Body of pancreas (tissue), 4 donors: ENCODE measurements around the gene DNAH8. TPM values are rescaled to one million over a fixed set of nuclear protein-coding genes. Genes with fewer than 3 reads are reported as not detected.
A peak's percentile ranks its signal among the peaks of the same experiment; 100 is the strongest.

Source experiments
- ATAC-seq: fragments of 150-250 bp; one replicate; pipeline ENCODE4 v1.9.1; 2016
- DNase-seq, 4 donors: peaks; one replicate each; pipeline ENCODE4 v3.0.0-alpha.2; 2019
- H3K27ac ChIP-seq, 4 donors: fragments of 200-600 bp; sonication (generic); 1 replicate in 3 of 4; 2 replicates in 1 of 4; pipeline versions ENCODE4 v1.5.1 to v1.6.1; 2016 to 2019; ENCODE audit warnings: mild to moderate bottlenecking in 1 of 4, mixed read lengths in 1 of 4, moderate library complexity in 1 of 4
- H3K27me3 ChIP-seq, 2 donors: fragments of 200-600 bp; sonication (generic); one replicate each; pipeline ENCODE4 v1.6.0; 2016; ENCODE audit warnings: mild to moderate bottlenecking in 1 of 2
- H3K36me3 ChIP-seq, 2 donors: fragments of 200-600 bp; sonication (generic); replicated peaks in 1 of 2; 2 replicates each; pipeline ENCODE4 v1.5.1; 2016; ENCODE audit warnings: low read depth in 2 of 2; ENCODE audit not compliant: insufficient read depth in 1 of 2
- H3K4me1 ChIP-seq: fragments of 200-600 bp; sonication (generic); one replicate; pipeline ENCODE4 v1.6.0; 2016
- H3K4me3 ChIP-seq, 2 donors: fragments of 200-600 bp; sonication (generic); 1 replicate in 1 of 2; 2 replicates in 1 of 2; pipeline ENCODE4 v1.5.1; 2016 to 2019
- H3K9me3 ChIP-seq, 3 donors: fragments of 200-600 bp; sonication (generic); 1 replicate in 2 of 3; 2 replicates in 1 of 3; pipeline ENCODE4 v1.5.1; 2016
- POLR2A ChIP-seq, 3 donors: fragments of 450-650 bp; IDR thresholded peaks; one replicate each; pipeline ENCODE4 v1.6.1; 2016; ENCODE audit warnings: antibody characterized with exemption in 3 of 3, mild to moderate bottlenecking in 2 of 3
- WGBS, 2 donors: methylation state at CpG; one replicate each; pipeline ENCODE4 v1.1.5; 2017; 5-methylcytosine and 5-hydroxymethylcytosine counted together
- intact Hi-C: fragments of 100-400 bp; cut with DNase I; formaldehyde crosslinking; loops from one replicate; pipeline ENCODE4 v1.15.1; 2023
- total RNA-seq, 2 donors: library from RNA; depleted of rRNA; stranded (reverse); fragments of >200 nt; gene quantifications; one replicate each; pipeline ENCODE4 v1.1.0, GENCODE V29; 2016
- TF ChIP-seq, protein P1 (sequence below), 7 experiments: fragments of 450-650 bp in 4 of 7; fragments of 200-600 bp in 3 of 7; sonication (generic) in 3 of 7; IDR thresholded peaks; one replicate each; pipeline ENCODE4 v1.5.1; 2016 to 2019; ENCODE audit warnings: antibody characterized with exemption in 7 of 7

DNAH8 gene
- total RNA-seq, 2 donors from 2014 or later, result not detected

DNA sequence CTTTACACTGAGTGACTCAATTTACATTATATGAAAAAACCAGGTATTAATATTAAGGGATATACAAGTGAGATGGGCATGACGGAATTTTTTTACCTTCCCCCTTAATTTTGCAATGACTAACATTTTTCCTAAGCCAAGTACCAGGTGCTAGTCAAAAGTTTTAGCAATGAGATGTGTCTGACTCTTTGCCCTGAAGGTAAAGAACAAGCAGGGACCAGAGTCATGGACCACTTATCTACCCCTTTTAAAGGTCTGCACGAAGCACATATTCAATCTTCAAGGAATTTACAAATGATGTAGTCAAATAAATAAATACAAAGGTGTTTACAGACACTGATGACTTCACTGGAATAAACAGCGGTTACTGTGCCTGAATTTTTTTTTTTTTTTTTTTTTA is 13.6 kb upstream of the DNAH8 start:
- TF ChIP-seq, protein P1, sequence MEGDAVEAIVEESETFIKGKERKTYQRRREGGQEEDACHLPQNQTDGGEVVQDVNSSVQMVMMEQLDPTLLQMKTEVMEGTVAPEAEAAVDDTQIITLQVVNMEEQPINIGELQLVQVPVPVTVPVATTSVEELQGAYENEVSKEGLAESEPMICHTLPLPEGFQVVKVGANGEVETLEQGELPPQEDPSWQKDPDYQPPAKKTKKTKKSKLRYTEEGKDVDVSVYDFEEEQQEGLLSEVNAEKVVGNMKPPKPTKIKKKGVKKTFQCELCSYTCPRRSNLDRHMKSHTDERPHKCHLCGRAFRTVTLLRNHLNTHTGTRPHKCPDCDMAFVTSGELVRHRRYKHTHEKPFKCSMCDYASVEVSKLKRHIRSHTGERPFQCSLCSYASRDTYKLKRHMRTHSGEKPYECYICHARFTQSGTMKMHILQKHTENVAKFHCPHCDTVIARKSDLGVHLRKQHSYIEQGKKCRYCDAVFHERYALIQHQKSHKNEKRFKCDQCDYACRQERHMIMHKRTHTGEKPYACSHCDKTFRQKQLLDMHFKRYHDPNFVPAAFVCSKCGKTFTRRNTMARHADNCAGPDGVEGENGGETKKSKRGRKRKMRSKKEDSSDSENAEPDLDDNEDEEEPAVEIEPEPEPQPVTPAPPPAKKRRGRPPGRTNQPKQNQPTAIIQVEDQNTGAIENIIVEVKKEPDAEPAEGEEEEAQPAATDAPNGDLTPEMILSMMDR (IDR thresholded peaks at IDR 0.05), result no peak
- TF ChIP-seq POLR2A (IDR thresholded peaks at IDR 0.05), result no peak
- Histone ChIP-seq H3K9me3 (no peaks in the 10 kb centered on the region), H3K36me3 (no peaks in the 10 kb centered on the region), H3K27ac (no peak overlapping the region), H3K4me3 (no peak overlapping the region), H3K4me1 (peaks cover 7% of the 10 kb centered on the region), H3K27me3 (no peaks in the 10 kb centered on the region)
- no peak for ATAC-seq
- no peak for DNase-seq
- intact Hi-C loops, result no loop called here
- 75 to 88% methylated on average over 3 of the region's 3 CpGs for WGBS, 2 donors

DNA sequence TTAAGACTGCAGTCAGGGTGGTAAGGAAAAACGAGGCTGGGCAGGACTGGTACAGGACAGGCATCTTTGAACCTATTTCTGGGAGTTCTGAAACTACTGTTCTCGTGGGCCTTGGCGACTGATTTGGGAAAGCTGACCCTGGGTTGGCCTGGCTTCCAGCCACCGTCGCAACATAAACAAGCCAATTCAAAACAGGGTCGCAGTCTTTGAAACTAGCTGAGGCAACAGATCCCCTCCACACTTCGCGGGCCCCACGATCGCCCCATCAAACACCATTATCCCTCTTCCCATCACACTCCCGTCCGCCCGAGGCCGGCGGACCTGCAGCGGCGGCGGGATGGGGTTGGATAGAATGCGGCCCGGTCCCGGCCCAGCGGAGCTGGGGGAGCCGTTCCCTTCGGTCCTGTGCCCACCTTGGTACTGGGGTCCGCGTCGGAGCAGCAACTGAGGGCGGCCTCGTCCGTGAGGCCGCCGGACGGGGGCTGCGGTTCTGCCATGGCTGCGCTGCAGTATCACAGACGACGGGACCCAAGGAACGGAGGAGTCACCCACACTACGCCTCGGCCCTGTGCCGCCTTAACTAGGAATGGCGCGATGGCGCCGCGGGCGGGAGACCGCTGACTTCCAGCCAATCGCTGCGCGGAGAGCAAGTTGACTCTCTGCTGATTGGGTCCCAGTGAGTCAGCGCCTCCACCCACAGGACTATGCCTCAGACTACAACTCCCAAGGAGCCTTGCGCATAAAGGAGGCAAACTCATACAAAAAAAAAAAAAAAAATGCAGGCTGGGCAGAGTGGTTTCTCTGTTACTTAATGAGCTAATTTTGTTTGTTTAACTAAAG is 12.3 kb upstream of the DNAH8 start, which contains the start of gene GLO1:
Gene GLO1, minus strand, starts transcription at position 588 of the 840 bp plus-strand sequence. Its CDS starts 91 bp downstream, at position 497.
- TF ChIP-seq, protein P1 (IDR thresholded peaks at IDR 0.05), result no peak
- TF ChIP-seq POLR2A (IDR thresholded peaks at IDR 0.05), result peak; percentile 95 to 96 (median 95)

DNA sequence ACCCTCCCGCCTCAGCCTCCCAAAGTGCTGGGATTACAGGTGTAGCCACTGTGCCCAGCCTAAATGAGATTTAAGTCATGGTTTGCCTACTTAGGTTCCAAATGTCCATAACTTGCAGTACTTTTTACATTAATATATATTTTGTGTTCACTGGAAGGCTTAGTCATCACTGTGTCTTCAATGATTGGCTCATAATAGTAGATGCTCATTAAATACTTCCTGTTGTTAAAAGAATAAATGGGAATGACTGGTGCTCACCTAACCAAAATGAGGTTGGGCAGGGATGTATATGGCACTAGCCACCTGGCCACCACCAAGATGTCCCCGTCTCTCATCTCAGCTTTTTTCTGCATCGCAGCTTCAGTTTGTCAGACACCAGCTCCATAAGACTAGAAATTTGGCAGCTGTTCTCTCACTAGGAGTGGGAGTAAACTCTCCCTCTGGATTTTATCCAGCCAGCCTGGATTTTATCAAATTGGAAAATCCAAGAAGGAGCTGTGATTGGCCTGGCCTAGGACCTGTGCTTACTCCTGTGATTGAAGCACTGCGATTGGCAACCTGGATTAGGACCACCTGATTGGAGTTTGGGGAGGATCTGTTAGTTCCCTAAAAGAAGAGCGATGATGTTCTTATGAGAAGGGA is 11.0 kb upstream of the DNAH8 start:
- WGBS, 2 donors, result 78 to 79% methylated on average over 5 of the region's 5 CpGs
- intact Hi-C loops, result no loop called here
- no peak for DNase-seq

More for the DNA sequence above, 12.3 kb upstream of the DNAH8 start, which contains the start of gene GLO1:
- no peaks in the 10 kb centered on the region for H3K9me3 ChIP-seq
- H3K4me1 ChIP-seq, result peaks cover 7% of the 10 kb centered on the region
- peak within 1 kb of the TSS; percentile 37 to 58 for H3K4me3 ChIP-seq
- intact Hi-C loops, result no loop called here
- DNase-seq (peak; percentile 97 to 99 (median 98)), ATAC-seq (peak; percentile 100)
- H3K27ac ChIP-seq, result peak within 1 kb of the TSS; percentile 83 to 95 (median 89)
- H3K36me3 ChIP-seq, result no peaks in the 10 kb centered on the region
- H3K27me3 ChIP-seq, result no peaks in the 10 kb centered on the region
- WGBS, 2 donors, result 0 to 1% methylated on average over 39 to 52 of the region's 53 CpGs

DNA sequence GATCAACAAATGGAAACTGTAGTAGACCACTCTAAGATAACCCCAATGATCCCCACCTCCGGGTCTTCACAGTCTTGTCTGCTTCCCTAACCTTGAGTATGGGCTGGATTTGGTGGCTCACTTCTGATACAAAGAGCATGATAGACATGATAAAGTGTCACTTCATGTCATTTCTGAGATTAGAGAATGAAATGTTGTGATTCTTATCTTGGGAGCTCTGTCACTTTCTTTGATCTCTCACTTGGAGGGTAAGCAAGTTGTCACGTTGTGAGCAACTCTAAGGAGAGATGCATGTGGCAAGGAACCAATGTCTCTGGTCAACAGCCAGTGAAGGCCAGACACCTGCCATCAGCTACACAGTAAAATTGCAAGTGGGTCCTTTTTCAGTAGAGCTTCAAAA is 9.2 kb upstream of the DNAH8 start:
- Histone ChIP-seq H3K4me3 (no peak overlapping the region), H3K4me1 (peaks cover 7% of the 10 kb centered on the region), H3K27ac (no peak overlapping the region), H3K36me3 (no peaks in the 10 kb centered on the region), H3K27me3 (no peaks in the 10 kb centered on the region), H3K9me3 (no peaks in the 10 kb centered on the region)
- DNase-seq (no peak), ATAC-seq (no peak)
- TF ChIP-seq, protein P1 (IDR thresholded peaks at IDR 0.05), result no peak
- no peak for TF ChIP-seq POLR2A (IDR thresholded peaks at IDR 0.05)
- intact Hi-C loops, result no loop called here
- 68 to 69% methylated on average over 2 of the region's 2 CpGs for WGBS, 2 donors

More for the DNA sequence above, 11.0 kb upstream of the DNAH8 start:
- H3K36me3 ChIP-seq, result no peaks in the 10 kb centered on the region
- H3K27ac ChIP-seq, result no peak overlapping the region
- TF ChIP-seq, protein P1 (IDR thresholded peaks at IDR 0.05), result no peak
- no peak for TF ChIP-seq POLR2A (IDR thresholded peaks at IDR 0.05)
- H3K4me3 ChIP-seq, result no peak overlapping the region
- H3K27me3 ChIP-seq, result no peaks in the 10 kb centered on the region
- no peak for ATAC-seq
- no peaks in the 10 kb centered on the region for H3K9me3 ChIP-seq
- H3K4me1 ChIP-seq, result peaks cover 7% of the 10 kb centered on the region
